ENCODE results near the gene CEP170.

DNA sequence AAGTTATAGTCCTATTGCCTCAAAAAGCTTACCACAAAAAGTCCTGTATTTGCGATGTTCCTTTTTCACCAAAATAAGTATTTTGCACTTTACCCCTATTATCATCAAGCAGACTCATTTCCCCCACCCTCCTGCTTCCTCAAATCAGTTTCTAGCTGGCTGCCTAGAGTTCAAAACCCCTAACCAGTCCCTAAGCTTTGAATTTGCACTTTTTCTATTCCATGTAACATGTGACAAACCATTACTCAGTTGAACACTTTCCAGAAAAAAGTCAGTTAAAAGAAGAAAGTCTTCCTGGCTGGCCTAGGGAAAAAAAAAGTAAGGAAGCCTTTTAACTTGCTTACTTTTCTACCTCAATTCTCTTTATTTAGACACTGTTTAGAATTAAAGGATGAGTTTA, 8.2 kb downstream of the CEP170 start:
- TF ChIP-seq, protein P1, sequence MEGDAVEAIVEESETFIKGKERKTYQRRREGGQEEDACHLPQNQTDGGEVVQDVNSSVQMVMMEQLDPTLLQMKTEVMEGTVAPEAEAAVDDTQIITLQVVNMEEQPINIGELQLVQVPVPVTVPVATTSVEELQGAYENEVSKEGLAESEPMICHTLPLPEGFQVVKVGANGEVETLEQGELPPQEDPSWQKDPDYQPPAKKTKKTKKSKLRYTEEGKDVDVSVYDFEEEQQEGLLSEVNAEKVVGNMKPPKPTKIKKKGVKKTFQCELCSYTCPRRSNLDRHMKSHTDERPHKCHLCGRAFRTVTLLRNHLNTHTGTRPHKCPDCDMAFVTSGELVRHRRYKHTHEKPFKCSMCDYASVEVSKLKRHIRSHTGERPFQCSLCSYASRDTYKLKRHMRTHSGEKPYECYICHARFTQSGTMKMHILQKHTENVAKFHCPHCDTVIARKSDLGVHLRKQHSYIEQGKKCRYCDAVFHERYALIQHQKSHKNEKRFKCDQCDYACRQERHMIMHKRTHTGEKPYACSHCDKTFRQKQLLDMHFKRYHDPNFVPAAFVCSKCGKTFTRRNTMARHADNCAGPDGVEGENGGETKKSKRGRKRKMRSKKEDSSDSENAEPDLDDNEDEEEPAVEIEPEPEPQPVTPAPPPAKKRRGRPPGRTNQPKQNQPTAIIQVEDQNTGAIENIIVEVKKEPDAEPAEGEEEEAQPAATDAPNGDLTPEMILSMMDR (IDR thresholded peaks at IDR 0.05), result no peak
- TF ChIP-seq EP300 (IDR thresholded peaks at IDR 0.05), result no peak
